ENCODE data around the gene DNAH3.
"Not testable (repeated sequence)": the region's sequence is repeated elsewhere in the genome, so short reads cannot be mapped to it uniquely, and the experiment has no call there.

The DNAH3 gene

DNA sequence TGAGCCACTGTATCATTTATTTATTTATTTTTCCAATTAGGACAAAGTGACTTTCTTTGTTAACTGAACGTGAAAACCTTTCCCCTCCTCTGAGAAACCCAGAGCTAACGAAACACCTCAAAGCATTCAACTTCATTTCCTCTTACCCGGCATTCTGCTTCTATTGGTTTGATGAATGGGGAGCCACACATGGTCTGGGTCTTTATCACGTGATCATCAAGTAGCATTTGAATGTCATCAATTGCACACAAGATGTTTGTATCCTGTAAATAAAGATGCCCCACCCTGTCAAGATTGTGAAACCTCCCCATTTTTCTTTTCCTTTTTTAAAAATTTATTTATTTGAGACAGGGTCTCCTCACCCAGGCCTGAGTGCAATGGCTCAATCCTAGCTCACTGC is 80.1 kb downstream of the DNAH3 start:
- DNase-seq (ENCODE audit: low read depth), result no peak

- DNase-seq (ENCODE audit: low read depth), result no peak
These were observed 80.7 kb downstream of the DNAH3 start for GRCh38 chr16:21069986-21070385.

- no peak for DNase-seq (ENCODE audit: low read depth)
These were observed 86.4 kb downstream of the DNAH3 start for GRCh38 chr16:21064203-21064602.

DNA sequence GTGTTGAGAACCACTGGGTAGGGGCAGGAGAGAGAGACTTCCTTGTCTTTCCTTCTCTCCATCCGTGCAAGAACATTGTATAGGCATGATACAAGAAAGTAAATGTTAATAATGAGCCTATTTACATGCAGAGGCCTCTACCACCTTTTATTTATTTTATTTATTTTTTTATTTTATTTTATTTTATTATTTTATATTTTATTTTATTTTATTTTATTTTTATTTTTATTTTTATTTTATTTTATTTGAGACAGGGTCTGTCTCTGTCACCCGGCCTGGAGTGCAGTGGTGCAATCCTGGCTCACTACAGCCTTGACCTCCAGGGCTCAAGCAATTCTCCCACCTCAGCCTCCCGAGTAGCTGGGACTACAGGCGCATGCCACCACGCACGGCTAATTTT is 87.3 kb downstream of the DNAH3 start:
- DNase-seq (ENCODE audit: low read depth), result not testable (repeated sequence)

DNA sequence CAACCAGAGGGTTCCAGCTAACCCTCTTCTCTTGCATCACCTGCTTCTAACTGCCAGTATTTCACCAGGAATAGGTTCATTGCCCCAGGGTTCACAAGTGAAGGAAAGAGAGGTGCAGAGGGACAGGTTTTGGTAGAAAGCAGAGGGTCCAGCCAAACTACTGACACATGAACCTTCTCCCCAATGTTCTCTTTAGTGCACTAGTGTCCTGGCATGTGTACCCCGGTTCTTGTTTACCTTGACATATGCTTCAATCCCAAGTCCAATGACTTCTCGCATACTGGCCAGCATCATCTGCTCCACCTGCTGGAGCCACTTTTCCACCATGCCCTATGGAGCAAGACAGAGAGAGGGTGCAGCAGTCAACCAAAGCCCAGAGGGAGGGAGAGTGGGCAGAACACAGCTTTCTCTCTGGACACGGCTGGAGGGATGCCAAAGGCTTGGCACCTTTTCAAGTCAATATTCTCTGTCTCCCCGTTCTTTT is 90.6 kb downstream of the DNAH3 start:
- no peak for DNase-seq (ENCODE audit: low read depth)

DNA sequence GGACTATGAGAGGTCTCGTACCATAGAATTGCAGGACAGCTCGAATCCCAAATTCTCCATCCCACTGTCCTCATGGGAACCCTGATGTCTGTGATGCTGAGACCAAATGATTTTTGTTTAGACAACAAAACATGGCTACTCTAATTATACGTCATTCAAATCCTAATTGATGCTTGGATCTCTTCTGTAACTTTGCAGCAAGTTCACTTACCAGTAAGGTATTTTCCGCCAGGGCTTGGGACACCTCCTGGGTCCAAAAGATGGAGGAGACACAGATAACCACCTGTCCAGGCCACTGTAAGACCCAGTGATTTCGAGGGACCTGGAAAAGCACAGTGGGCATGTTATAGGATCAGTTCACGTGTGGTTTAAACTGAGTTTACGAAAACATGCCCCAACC is 92.8 kb downstream of the DNAH3 start:
- no peak for DNase-seq (ENCODE audit: low read depth)

DNA sequence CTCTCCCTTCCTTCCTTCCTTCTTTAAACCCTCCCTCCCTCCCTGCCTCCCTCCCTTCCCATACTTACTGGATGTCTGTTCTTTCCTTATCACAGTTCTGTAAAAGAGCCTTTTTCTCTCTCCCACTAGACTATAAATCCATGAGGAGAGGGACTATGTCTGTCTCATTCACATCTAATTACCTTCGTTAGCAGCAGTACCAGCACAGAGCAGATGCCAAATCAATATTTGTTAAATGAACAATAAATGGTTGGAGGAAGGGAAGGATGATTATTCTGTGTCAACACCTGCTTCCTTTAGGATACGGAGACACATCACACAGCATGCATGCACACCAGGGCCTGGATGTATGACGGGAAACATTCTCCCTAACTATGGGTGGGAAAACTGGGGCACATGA is 94.2 kb downstream of the DNAH3 start:
- DNase-seq (ENCODE audit: low read depth), result no peak

DNA sequence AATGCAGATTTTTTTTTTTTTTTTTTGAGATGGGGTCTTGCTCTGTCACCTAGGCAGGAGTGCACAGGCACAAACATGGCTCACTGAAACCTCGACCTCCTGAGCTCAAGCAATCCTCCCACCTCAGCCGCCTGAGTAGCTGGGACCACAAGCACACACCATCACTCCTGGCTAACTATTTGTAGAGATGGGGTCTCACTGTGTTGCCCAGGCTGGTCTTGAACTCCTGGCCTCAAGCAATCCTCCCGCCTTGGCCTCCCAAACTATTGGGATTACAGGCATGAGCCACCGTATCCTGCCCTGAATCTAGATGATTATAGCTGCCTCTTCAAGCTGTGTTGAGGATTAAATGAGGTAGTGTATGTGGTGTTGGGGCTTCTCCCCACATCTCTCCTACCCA is 94.9 kb downstream of the DNAH3 start:
- not testable (repeated sequence) for DNase-seq (ENCODE audit: low read depth)

- DNase-seq (ENCODE audit: low read depth), result no peak
These were observed 97.1 kb downstream of the DNAH3 start for GRCh38 chr16:21053590-21053989.

- not testable (repeated sequence) for DNase-seq (ENCODE audit: low read depth)
These were observed 102.3 kb downstream of the DNAH3 start for GRCh38 chr16:21048091-21048912.

DNA sequence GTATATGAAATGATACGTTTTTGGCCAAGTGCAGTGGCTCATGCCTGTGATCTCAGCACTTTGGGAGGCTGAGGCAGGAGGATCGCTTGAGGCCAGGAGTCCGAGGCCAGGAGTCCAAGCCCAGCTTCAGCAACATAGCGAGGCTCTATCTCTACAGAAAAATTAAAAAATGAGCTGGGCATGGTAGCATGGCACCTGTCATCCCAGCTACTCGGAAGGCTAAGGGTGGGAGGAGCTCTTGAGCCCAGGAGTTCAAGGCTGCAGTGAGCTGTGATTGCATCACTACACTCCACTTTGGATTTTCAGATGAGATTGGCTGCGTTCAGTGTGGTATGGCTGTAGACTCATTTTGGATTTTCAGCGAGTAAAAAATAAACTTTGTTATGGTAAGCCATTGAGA is 112.4 kb downstream of the DNAH3 start:
- no peak for DNase-seq (ENCODE audit: low read depth)

- no peak for DNase-seq (ENCODE audit: low read depth)
These were observed 112.9 kb downstream of the DNAH3 start for GRCh38 chr16:21037736-21038135.

DNA sequence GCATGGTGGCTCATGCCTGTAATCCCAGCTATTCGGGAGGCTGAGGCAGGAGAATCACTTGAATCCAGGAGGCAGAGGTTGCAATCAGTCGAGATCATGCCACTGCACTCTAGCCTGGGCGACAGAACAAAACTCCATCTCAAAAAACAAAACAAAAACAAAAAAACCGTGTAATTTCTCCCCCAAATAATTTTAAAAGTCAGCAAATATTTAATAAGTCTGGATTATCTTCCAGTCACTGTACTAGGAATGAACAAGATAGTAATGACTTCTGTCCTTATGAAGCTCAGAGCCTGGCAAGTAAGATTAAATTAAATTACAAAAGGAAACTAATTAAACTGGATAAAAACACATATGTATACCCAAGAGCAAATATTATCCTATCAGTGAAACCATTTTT is 113.5 kb downstream of the DNAH3 start:
- no peak for DNase-seq (ENCODE audit: low read depth)

DNA sequence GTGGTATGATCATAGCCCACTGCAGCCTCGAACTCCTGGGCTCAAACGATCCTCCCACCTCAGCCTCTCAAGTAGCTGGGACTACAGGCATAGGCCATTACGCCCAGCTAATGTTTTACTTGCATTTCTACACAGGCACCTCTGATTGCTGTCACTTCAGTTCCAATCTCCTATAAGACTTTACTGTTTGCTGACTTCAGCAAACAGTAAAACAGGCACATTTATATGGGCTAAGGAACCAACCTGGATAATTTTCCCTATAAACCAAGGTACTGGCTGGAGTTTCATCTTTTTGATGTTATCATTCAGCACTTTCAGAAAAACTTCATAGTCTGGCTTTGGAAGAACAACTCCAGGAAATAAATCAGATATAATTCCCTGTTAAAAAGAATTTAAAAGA is 114.2 kb downstream of the DNAH3 start:
- no peak for DNase-seq (ENCODE audit: low read depth)

- no peak for DNase-seq (ENCODE audit: low read depth)
These were observed 116.9 kb downstream of the DNAH3 start for GRCh38 chr16:21033704-21034103.

DNA sequence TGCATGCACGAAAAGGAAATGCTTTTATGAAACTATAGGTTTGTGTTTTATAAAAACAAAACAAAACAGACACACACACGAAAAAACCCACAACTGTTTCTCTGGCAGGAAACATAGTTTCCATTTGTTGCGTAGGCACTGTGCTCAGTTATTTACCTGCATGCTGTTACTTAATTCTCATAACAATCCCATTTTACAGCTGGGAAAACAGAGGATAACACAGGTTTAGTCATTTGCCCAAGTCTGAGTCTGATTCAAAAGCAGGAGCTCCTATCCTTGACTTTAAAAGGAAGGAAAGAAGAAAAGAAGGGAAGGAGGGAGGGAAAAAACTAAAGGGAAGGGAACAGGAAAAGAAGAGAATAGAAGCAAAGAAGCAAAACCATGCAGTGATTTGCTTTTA is 117.4 kb downstream of the DNAH3 start:
- no peak for DNase-seq (ENCODE audit: low read depth)

DNA sequence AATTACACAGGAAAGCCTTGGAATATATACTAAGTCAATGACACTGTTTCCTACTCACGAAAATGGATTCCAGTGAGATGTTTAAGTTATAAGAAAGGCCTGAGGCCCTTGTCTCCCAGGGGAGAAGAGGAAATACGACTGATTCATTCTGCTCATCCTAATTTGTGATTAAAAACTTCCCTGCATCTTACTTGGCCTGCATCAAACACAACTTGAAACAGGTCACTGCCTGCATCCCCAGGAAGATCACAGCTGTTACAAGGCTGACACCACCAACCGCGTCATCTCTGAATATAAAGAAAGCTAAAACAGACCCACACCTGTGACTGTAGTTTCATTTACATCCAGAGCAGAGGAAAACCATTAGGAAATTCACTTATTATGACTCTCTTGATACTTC is 121.9 kb downstream of the DNAH3 start:
- DNase-seq (ENCODE audit: low read depth), result no peak

- no peak for DNase-seq (ENCODE audit: low read depth)
These were observed 123.8 kb downstream of the DNAH3 start for GRCh38 chr16:21026846-21027245.

DNA sequence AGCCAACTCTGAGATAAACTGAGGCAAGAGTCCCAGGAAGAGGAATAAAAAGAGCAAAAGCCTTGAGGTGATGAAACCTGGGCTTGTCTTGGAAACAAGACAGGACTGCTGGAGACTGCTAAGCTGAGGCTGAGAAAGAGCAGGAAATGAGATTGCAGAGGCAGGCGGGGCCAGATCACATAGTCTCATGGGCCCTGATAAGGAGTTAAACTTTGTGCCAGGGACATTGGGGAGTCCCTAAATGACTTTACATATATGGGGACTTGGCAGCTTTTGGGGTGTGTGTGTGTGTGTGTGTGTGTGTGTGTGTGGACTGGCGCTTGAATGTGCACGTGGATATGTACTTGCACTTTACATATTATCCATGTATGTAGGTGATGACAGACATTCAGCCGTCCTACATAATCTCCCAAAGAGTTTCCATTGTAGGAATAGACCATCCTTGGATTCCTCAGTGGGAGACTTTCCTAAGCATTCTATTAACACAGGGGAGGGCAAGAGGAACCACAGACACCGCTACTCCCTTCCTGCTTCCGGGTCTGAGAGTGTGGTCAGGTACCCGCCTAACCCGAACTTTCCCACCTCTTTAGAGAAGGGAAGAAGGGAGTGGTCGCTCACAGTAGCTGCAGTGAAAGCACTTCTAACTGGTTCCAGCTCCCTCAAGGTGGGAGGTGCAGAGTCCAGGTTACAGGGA is 127.0 kb downstream of the DNAH3 start:
- DNase-seq (ENCODE audit: low read depth), result no peak

GRCh38 chr16:21021316-21021715 is 129.3 kb downstream of the DNAH3 start:
- DNase-seq (ENCODE audit: low read depth), result no peak

DNA sequence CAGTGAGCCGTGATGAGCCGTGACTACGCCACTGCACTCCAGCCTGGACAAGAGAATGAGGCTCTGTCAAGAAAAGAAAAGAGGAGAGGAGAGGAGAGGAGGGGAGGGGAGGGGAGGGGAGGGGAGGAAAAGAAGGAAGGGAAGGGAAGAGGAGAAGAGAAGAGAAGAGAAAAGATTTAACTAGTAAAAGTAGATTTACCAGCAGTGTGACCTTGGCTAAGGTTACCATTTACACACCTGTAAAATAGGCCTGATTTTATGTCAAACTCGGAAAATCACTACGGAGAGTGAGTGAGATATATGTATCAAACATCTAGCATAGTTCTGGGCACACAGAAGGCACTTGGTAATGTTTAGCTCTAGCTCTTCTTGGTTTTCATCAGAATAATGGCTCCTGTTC is 140.8 kb downstream of the DNAH3 start:
- no peak for DNase-seq (ENCODE audit: low read depth)

GRCh38 chr16:21005008-21005407 is 145.6 kb downstream of the DNAH3 start:
- no peak for DNase-seq (ENCODE audit: low read depth)

DNA sequence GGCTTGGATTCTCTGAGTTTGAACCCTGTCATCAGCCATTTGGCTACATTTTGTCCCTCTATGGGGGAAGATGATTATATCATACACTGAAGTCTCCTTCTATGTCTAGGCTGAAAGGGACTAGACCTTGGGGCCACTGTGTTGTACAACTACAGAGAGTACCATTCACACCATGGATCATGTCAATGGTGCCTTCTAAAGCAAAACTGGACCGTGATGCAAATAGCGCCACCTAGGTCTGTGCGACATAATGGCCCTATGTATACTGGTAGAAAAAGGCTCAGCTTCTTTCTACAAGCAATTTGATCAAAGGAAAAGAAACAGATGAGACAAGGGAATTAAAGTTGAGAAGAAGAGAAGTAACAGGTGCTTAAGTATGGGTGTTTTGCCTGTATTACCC is 149.4 kb downstream of the DNAH3 start:
- DNase-seq (ENCODE audit: low read depth), result no peak

DNA sequence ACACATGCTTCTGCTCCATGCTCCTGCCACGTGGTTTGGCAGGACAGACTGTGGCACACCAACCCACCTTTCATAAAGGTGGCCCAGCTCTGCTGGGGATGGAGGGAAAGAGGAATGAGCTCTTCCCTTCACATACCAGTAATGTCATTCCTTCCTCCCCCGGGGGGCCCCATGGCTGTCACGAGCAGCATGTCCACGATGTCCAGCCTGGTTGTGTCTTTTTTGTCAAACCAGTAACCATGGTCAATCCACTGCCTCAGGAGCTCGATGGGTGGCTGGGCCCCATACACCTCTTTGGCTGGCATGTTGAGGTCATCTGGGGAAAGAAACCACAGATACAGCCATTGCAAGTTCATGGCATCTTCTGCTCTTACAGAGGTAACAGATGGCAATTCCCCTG is 153.5 kb downstream of the DNAH3 start:
- DNase-seq (ENCODE audit: low read depth), result no peak
